ENCODE data around the gene GABARAP. TPM values are rescaled to one million over a fixed set of nuclear protein-coding genes. Genes with fewer than 3 reads are reported as not detected.
A peak's percentile ranks its signal among the peaks of the same experiment; 100 is the strongest.

Gene GABARAP
- total and polyA plus RNA-seq, 2 of the 13 experiments (the other 11 are each of a cell fraction or from before 2014, with no cell fraction given), result 161 to 310 TPM

GRCh38 chr17:7214300-7215135, 27.7 kb downstream of the GABARAP start (continued):
- no peak for TF ChIP-seq ZNF646 (CRISPR knock-in tag; IDR thresholded peaks at IDR 0.05)
- TF ChIP-seq, protein P1, sequence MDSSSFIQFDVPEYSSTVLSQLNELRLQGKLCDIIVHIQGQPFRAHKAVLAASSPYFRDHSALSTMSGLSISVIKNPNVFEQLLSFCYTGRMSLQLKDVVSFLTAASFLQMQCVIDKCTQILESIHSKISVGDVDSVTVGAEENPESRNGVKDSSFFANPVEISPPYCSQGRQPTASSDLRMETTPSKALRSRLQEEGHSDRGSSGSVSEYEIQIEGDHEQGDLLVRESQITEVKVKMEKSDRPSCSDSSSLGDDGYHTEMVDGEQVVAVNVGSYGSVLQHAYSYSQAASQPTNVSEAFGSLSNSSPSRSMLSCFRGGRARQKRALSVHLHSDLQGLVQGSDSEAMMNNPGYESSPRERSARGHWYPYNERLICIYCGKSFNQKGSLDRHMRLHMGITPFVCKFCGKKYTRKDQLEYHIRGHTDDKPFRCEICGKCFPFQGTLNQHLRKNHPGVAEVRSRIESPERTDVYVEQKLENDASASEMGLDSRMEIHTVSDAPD (CRISPR knock-in tag; IDR thresholded peaks at IDR 0.05), result no peak
- no peak for TF ChIP-seq HMG20B (CRISPR knock-in tag; conservative IDR thresholded peaks at IDR 0.05)
- TF ChIP-seq SP5 (CRISPR knock-in tag; IDR thresholded peaks at IDR 0.05; ENCODE audit: borderline replicate concordance, low read depth), result peak; percentile 72; the same call in 1 of the 2 replicates
- no peak for TF ChIP-seq SCMH1 (CRISPR knock-in tag; IDR thresholded peaks at IDR 0.05; ENCODE audit: borderline replicate concordance)
- TF ChIP-seq ZFY (CRISPR knock-in tag; IDR thresholded peaks at IDR 0.05), result 0 out of 2 replicates have a peak, but pooled peaks have one; percentile 41
- 0 out of 3 replicates have a peak, but pooled peaks have one; percentile 2 for TF ChIP-seq MXI1 (IDR thresholded peaks at IDR 0.05; ENCODE audit: borderline replicate concordance, low read depth, low read length)
- no peak for TF ChIP-seq MIER2 (CRISPR knock-in tag; IDR thresholded peaks at IDR 0.05)
- TF ChIP-seq, protein P2, sequence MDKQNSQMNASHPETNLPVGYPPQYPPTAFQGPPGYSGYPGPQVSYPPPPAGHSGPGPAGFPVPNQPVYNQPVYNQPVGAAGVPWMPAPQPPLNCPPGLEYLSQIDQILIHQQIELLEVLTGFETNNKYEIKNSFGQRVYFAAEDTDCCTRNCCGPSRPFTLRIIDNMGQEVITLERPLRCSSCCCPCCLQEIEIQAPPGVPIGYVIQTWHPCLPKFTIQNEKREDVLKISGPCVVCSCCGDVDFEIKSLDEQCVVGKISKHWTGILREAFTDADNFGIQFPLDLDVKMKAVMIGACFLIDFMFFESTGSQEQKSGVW (CRISPR knock-in tag; IDR thresholded peaks at IDR 0.05; ENCODE audit: borderline replicate concordance), result no peak
- TF ChIP-seq HIC2 (CRISPR knock-in tag; IDR thresholded peaks at IDR 0.05; ENCODE audit: low read depth), result no peak
- TF ChIP-seq FUBP1 (CRISPR knock-in tag; IDR thresholded peaks at IDR 0.05; ENCODE audit: borderline replicate concordance), result no peak
- no peak for TF ChIP-seq SKI (IDR thresholded peaks at IDR 0.05; ENCODE audit: partially characterized antibody)
- TF ChIP-seq ZNF768 (CRISPR knock-in tag; IDR thresholded peaks at IDR 0.05), result no peak
- TF ChIP-seq CREBL2 (CRISPR knock-in tag; IDR thresholded peaks at IDR 0.05; ENCODE audit: borderline replicate concordance), result no peak
- 0 out of 2 replicates have a peak, but pooled peaks have one; percentile 75 for TF ChIP-seq PCBP1 (IDR thresholded peaks at IDR 0.05; ENCODE audit: borderline replicate concordance, low read depth, low read length)
